GM21526 (cell line): ENCODE data around the gene LRP4.

Experiments
- ATAC-seq: cut with Tn5 transposase; IDR thresholded peaks from one replicate; pipeline ENCODE4 v1.9.1; 2021; ENCODE audit warnings: moderate library complexity; ENCODE audit not compliant: unreplicated experiment, low FRiP score

Gene LRP4

GRCh38 chr11:46855167-46855566 lies 63.2 kb downstream of the LRP4 start:
- ATAC-seq: no peak

- no peak for ATAC-seq
Observed at GRCh38 chr11:46850829-46851380, 67.4 kb downstream of the LRP4 start.

- ATAC-seq: no peak
Observed at GRCh38 chr11:46849631-46850030, 68.7 kb downstream of the LRP4 start.

GRCh38 chr11:46846510-46846830 lies 71.9 kb downstream of the LRP4 start:
- ATAC-seq: no peak

- peak; percentile 93 for ATAC-seq
Observed at GRCh38 chr11:46845740-46846509, 72.4 kb downstream of the LRP4 start, which contains the start of gene CKAP5. TSS of gene CKAP5 (minus strand) at chr11:46846280. CDS start at chr11:46821231, 25,049 bp downstream.

GRCh38 chr11:46845440-46845739 lies 73.0 kb downstream of the LRP4 start:
- peak; percentile 23 for ATAC-seq

DNA sequence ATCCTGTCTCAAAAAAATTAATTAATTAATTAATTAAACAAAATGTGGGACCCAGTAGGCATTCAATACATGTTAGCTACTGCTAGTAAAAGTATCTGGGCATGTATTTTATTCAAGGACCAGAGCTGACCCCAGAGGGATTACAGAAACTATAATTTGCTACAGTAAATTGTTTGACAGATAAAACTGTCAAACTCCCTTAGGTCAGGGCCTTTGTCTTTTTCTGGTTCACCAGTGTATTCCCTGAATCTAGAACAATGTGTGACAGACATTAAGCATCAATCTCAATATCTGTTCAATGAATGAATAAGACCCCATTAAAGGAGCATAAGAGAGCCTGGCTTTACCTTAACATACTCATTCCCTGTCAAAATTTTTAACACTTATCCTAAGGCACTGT lies 78.2 kb downstream of the LRP4 start:
- no peak for ATAC-seq

DNA sequence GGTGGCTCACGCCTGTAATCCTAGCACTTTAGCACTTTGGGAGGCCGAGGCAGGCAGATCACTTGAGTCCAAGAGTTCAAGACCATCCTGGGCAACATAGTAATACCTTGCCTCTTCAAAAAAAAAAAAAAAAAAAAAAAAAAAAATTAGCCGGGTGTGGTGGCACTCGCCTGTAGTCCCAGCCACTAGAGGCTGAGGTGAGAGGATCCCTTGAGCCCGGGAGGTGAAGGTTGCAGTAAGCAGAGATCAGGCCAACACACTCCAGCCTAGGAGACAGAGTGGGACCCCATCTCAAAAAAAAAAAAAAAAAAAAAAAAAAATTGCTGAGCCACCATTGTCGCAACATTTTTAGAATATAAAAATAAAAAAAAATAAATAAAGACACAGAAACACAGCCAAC lies 79.8 kb downstream of the LRP4 start:
- ATAC-seq: no peak

GRCh38 chr11:46837860-46838259 lies 80.5 kb downstream of the LRP4 start:
- ATAC-seq: no peak

DNA sequence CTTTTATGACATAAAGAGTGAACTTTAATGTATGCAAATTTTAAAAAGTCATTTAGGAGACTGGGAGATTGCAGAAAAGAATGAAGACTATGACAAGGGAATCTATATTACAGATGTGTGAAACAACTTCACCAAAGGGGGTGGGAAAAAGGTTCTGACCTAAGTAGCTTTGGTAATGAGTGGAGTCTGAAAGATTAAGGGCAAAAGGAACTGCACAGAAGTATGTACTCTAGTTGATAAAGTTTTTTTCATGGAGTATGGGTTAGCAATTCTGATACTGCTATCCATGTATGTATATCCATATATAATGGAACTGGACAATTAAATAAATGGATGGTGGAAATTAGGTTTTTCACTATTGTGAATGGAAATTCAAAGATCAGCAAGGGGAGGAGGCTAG lies 81.5 kb downstream of the LRP4 start:
- no peak for ATAC-seq

- no peak for ATAC-seq
Observed at GRCh38 chr11:46836431-46836830, 81.9 kb downstream of the LRP4 start.

DNA sequence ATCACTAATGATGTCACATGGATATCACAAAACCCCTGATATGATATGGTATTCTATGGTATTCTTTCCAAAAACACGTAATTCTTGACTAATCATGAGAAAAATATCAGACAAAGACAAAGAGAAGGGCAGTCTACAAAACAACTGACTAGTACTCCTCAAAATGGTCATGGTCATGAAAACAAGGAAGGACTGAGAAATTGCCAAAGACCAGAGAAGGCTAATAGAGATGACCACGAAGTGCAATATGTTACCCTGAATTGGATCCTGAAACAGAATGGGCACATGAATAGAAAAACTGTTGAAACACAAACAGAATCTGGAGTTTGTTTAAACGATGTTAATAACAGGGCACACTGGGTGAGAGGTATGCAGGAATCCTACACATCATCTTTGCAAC lies 82.5 kb downstream of the LRP4 start:
- ATAC-seq: no peak

DNA sequence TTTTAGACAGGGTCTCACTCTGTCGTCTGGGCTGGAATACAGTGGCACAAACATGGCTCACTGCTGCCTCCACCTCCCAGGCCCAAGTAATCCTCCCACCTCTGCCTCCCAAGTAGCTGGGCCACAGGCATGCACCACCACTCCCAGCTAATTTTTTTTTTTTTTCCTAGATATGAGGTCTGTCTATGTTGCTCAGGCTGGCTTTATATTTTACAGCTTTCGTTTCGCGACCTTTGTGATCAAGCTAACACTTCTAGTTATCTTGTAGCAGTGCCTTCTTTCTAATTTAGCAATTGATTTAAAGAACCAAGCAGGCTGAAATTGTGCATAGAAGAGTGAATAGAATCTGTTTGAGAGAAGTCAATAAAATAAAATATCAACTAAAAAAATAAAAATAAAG lies 83.5 kb downstream of the LRP4 start:
- ATAC-seq: no peak

DNA sequence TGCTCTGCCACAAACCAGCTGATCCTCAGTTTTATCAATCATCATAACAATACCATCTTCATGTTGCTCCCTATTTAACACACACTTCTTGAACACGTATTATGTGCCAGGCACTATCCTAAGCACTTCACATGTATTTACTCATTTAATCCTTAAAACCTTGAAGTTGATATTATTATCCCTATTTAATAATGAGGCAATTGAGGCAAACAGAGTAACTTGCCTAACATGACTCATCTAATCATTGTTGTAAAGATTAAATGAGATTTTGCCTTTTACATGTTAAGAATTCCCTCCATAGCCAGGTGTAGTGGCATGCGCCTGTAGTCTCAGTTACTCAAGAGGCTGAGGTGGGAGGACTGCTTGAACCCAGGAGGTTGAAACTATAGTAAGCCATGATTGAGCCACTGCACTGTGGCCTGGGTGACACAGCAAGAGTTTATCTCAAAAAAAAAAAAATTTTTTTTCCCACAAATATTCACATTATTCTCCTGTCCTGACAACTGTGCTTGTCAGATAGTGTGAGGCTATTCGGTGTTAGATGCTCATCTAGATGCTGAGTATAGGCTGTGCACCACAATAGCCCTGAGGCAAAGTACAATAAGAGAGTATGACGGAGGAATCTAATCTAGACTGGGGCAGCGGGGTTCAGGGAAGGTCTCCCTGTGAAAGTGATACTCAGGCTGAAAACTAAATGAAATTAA lies 85.7 kb downstream of the LRP4 start:
- ATAC-seq: no peak

- no peak for ATAC-seq
Observed at GRCh38 chr11:46827995-46828394, 90.4 kb downstream of the LRP4 start.

DNA sequence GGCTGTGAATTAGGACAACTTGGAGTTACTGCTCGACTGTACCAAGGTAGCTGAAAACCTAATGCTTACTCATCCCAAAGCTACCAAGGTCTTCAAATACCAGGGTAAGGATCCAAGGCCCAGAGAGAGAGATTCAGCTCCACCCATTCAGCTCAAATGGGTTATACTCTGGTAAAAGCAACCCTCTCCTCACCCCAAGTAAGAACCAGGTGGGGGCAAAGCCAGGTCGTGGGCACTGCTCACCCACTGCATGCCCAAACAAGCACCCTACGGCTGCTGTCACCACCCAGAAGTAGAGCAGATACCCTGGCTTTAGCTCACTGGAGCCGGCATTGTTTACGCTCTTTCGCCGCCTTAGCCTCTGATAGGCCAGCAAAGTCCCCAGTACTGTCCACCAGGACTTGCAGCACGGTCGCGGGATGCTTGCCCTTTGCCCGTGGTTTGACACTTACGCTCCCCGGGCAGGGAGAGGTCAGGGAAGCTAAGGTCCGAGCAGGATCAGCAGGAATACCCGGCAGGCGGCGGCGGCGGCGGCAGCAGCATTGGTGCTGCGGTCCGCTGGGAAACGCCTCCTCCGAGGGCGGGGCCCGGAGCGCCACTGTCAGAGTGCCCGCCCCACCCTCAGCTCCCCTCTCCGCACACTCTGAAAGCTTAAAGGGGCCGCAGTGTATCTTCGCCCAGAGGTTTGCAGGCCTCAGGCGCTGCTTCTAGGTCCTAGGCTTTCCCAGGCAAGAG lies 91.9 kb downstream of the LRP4 start:
- peak; percentile 97 for ATAC-seq

DNA sequence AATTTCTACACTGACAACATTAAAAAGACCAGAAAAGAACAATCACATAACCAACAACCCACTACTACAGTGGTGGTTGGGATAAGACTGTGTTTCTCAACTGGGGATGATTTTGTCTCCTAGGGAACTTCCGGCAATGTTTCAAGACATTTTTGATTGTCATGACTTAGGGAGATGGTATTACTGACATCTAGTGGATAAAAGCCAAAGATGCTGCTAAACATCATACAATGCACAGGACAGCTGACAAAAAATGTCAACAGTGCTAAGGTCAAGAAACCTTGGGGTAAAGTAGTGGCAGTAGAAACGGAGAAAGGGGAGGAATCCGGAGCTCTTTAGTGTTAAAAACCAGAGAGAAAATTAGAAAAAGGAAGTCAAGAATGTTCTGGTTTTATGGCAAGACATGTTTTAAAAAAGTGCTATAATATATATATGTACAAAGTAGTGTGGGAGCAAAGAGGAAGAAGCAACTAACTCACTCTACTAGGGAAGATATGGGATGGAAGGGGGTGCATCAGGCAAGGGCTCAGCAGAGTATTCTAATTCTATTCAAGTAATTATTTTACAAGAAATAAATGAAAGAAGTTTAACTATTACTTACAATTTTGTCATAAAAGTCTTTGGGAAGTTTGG lies 109.4 kb downstream of the LRP4 start:
- no peak for ATAC-seq
